OCI-LY3 (cell line): Measurements from ENCODE around the gene ARID4A.

Experiments
- H2AFZ ChIP-seq: fragments of 200-600, 300-600 bp; shearing (Covaris generic); 2 replicates; pipeline ENCODE4 v1.6.0; 2014; ENCODE audit warnings: antibody characterized with exemption, low read depth, low read length
- H3K27ac ChIP-seq: fragments of 200-600, 300-600 bp; sonication (generic); 2 replicates; pipeline ENCODE4 v1.5.1; 2014; ENCODE audit warnings: mild to moderate bottlenecking, low read length, moderate library complexity, mixed read lengths
- H3K27me3 ChIP-seq: fragments of 200-600, 300-600 bp; sonication (generic); 2 replicates; pipeline ENCODE4 v1.6.1; 2014; ENCODE audit warnings: low read depth, low read length, mixed read lengths
- H3K36me3 ChIP-seq: fragments of 200-600, 300-600 bp; sonication (generic); replicated peaks from 2 replicates; pipeline ENCODE3; 2014; ENCODE audit warnings: low read depth, low read length, mixed read lengths
- H3K4me1 ChIP-seq: fragments of 300-600, 200-600 bp; sonication (generic); 2 replicates; pipeline ENCODE4 v1.6.1; 2014; ENCODE audit warnings: low read length, mixed read lengths
- H3K4me2 ChIP-seq: fragments of 200-600, 300-600 bp; sonication (generic); 2 replicates; pipeline ENCODE4 v1.6.1; 2014; ENCODE audit warnings: low read length, mixed read lengths
- H3K4me3 ChIP-seq: fragments of 300-600, 200-600 bp; sonication (generic); 2 replicates; pipeline ENCODE4 v1.5.1; 2014; ENCODE audit warnings: antibody characterized with exemption, mild to moderate bottlenecking, low read length, moderate library complexity
- H3K79me2 ChIP-seq: fragments of 300-600, 200-600 bp; shearing (Covaris generic); 2 replicates; pipeline ENCODE4 v1.6.1; 2014; ENCODE audit warnings: mild to moderate bottlenecking, low read length, mixed read lengths
- H3K9ac ChIP-seq: fragments of 300-600, 200-600 bp; shearing (Covaris generic); 2 replicates; pipeline ENCODE4 v1.6.0; 2014; ENCODE audit warnings: mild to moderate bottlenecking, low read length, moderate library complexity
- H3K9me3 ChIP-seq: fragments of 200-600, 300-600 bp; shearing (Covaris generic); 2 replicates; pipeline ENCODE4 v1.6.1; 2014; ENCODE audit warnings: low read length, mixed read lengths; ENCODE audit not compliant: insufficient read depth
- H4K20me1 ChIP-seq: fragments of 200-600, 300-600 bp; sonication (generic); 2 replicates; pipeline ENCODE4 v1.6.1; 2016; ENCODE audit warnings: low read length, mixed read lengths; ENCODE audit not compliant: insufficient read depth
- CTCF ChIP-seq: fragments of 200-600, 300-600 bp; sonication (generic); IDR thresholded peaks from 2 replicates; pipeline ENCODE4 v1.5.1; 2014; ENCODE audit warnings: antibody characterized with exemption, low read length, low read depth
- EZH2phosphoT487 ChIP-seq: fragments of 200-600 bp; shearing (Covaris generic); IDR thresholded peaks from 2 replicates; pipeline ENCODE4 v1.6.1; 2018; ENCODE audit warnings: antibody characterized with exemption, mixed run types, low read depth

The ARID4A gene

DNA sequence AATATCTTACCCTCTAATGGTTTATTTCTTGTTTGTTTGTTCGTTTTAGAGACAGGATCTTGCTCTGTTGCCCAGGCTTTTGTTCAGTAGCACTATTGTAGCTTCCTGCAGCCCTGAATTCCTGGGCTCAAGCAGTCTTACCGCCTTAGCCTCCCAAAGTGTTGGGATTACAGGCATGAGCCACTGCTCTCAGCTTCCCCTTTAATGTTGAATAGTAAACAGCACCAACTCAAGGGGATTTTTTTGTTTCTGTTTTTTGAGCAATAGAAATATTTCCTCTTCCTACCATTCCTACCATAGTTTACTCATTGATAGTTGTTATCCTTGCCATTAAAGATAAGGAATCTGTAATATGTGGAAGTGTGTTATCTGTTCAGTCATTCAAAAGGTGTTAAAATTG is 10.7 kb downstream of the ARID4A start:
- Histone ChIP-seq H3K27ac (no peak overlapping the region), H3K79me2 (no peaks in the 10 kb centered on the region), H3K9me3 (no peaks in the 10 kb centered on the region), H2AFZ (no peak overlapping the region), H3K4me1 (no peaks in the 10 kb centered on the region), H3K9ac (no peak overlapping the region), H3K4me2 (no peak overlapping the region), H3K27me3 (no peaks in the 10 kb centered on the region), H4K20me1 (0 out of 2 replicates have a peak, but pooled peaks cover 5% of the 10 kb centered on the region), H3K4me3 (no peak overlapping the region), H3K36me3 (peaks cover 3% of the 10 kb centered on the region)
- TF ChIP-seq EZH2phosphoT487 (no peak), CTCF (no peak)

DNA sequence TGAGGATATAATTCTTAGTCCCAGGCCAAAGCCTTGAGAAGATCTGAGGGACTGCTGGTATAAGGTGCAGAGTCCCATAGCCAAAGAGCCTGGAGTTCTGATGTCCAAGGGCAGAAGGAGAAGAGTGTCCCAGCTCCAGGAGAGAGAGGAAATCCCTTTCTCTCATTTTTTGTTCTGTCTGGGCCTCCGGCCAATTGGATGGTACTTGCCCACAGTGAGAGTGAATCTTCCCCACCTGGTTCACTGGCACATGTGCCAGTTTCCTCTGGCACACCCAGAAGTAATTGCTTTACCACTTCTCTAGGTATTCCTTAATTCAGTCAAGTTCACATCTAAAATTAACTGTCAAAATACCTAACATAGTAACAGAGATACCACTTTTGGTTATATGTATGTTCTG is 15.3 kb downstream of the ARID4A start:
- Histone ChIP-seq H3K36me3 (peaks cover 4% of the 10 kb centered on the region), H3K79me2 (no peaks in the 10 kb centered on the region), H3K27ac (no peak overlapping the region), H4K20me1 (no peaks in the 10 kb centered on the region), H2AFZ (no peak overlapping the region), H3K9me3 (no peaks in the 10 kb centered on the region), H3K4me1 (no peaks in the 10 kb centered on the region), H3K4me3 (no peak overlapping the region), H3K4me2 (no peak overlapping the region), H3K27me3 (no peaks in the 10 kb centered on the region), H3K9ac (no peak overlapping the region)
- TF ChIP-seq CTCF: no peak
- TF ChIP-seq EZH2phosphoT487: no peak

- Histone ChIP-seq H3K9ac (no peak overlapping the region), H3K27ac (no peak overlapping the region), H4K20me1 (no peaks in the 10 kb centered on the region), H3K9me3 (no peaks in the 10 kb centered on the region), H3K79me2 (no peaks in the 10 kb centered on the region), H2AFZ (no peak overlapping the region), H3K4me2 (no peak overlapping the region), H3K27me3 (no peaks in the 10 kb centered on the region), H3K36me3 (peaks cover 5% of the 10 kb centered on the region), H3K4me3 (no peak overlapping the region), H3K4me1 (no peaks in the 10 kb centered on the region)
- TF ChIP-seq CTCF (no peak), EZH2phosphoT487 (no peak)
Observed at GRCh38 chr14:58315606-58316005, 17.3 kb downstream of the ARID4A start.

GRCh38 chr14:58327019-58327418 is 28.7 kb downstream of the ARID4A start:
- Histone ChIP-seq H3K4me2 (no peak overlapping the region), H3K9me3 (no peaks in the 10 kb centered on the region), H3K36me3 (peaks cover 12% of the 10 kb centered on the region), H3K4me1 (peaks cover 12% of the 10 kb centered on the region), H3K27me3 (no peaks in the 10 kb centered on the region), H3K79me2 (no peaks in the 10 kb centered on the region), H3K9ac (no peak overlapping the region), H2AFZ (no peak overlapping the region), H4K20me1 (no peaks in the 10 kb centered on the region), H3K4me3 (no peak overlapping the region), H3K27ac (no peak overlapping the region)
- TF ChIP-seq CTCF (no peak), EZH2phosphoT487 (no peak)
